GM15510 (cell line): ENCODE results near the gene ELP5.

Experiments used
- POLR2A ChIP-seq: IDR thresholded peaks from 3 replicates; pipeline ENCODE4 v1.6.1; 2011; ENCODE audit warnings: borderline replicate concordance; ENCODE audit not compliant: insufficient read length; ENCODE audit errors: extremely low read depth

ELP5 gene

DNA sequence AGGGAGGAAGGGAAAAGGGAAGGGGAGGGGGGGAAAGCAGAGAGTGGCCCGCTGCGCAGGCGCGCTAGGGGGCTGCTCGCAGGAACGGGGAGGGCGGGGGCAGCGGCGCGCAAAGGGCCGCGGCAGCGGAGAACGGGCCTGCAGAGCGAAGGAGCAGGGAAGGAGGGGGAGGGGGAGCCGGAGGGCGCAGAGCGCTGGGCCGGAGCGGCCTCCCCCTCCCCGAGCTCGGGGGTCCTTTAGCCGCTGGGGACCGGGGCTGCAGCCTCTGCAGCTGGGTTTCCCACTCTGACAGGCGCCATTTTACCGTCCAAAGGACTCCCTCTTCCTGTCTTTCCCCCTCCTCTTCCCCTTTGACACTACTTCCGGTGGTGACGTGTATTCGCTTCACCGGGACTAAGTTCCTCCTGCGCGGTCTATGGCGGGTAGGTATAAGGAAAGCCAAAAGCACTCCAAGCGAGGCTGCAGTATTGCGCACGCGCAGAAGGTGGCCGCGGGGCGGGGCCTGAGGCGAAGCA lies 297 bp upstream of the ELP5 start, which contains the start of gene CTDNEP1:
Gene CTDNEP1 (minus strand): TSS at position 74 of the 515 bp plus-strand sequence. CDS start 438 bp downstream, outside the sequence.
- peak; percentile 54 for TF ChIP-seq POLR2A

GRCh38 chr17:7253082-7253481 lies 1.1 kb downstream of the ELP5 start:
- TF ChIP-seq POLR2A = no peak

GRCh38 chr17:7254511-7254910 lies 2.5 kb downstream of the ELP5 start:
- no peak for TF ChIP-seq POLR2A

DNA sequence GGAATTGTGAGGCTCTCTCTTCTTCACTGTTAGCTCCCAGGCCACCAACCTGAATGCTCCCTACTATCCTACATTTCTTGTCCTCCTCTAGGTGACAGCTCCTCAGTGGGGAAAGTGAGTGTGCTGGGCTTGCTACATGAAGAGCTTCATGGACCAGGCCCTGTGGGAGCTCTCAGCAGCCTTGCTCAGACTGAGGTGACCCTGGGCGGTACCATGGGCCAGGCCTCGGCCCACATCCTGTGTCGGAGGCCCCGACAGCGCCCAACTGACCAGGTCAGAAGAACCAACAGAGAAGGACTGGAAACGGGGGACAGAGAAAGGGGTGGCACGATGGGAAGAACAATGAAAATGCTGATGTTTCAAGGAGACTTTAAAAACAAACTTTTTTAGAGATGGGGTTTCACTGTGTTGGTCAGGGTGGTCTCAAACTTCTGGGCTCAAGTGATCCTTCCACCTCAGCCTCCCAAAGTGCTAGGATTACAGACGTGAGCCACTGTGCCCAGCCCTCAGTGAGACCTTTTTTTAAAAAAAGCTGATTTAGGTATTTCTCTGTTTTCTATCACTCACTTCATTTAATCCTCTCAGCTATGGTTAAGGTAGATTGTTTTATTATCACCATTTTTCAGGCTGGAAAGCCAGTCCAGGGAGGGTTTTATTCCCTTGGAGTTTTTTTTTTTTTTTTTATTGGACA lies 4.9 kb downstream of the ELP5 start:
- TF ChIP-seq POLR2A = no peak

- no peak for TF ChIP-seq POLR2A
Measured at GRCh38 chr17:7258731-7259554, 6.9 kb downstream of the ELP5 start.

GRCh38 chr17:7259555-7259889 lies 7.5 kb downstream of the ELP5 start:
- no peak for TF ChIP-seq POLR2A

GRCh38 chr17:7260151-7260550 lies 8.1 kb downstream of the ELP5 start:
- no peak for TF ChIP-seq POLR2A

DNA sequence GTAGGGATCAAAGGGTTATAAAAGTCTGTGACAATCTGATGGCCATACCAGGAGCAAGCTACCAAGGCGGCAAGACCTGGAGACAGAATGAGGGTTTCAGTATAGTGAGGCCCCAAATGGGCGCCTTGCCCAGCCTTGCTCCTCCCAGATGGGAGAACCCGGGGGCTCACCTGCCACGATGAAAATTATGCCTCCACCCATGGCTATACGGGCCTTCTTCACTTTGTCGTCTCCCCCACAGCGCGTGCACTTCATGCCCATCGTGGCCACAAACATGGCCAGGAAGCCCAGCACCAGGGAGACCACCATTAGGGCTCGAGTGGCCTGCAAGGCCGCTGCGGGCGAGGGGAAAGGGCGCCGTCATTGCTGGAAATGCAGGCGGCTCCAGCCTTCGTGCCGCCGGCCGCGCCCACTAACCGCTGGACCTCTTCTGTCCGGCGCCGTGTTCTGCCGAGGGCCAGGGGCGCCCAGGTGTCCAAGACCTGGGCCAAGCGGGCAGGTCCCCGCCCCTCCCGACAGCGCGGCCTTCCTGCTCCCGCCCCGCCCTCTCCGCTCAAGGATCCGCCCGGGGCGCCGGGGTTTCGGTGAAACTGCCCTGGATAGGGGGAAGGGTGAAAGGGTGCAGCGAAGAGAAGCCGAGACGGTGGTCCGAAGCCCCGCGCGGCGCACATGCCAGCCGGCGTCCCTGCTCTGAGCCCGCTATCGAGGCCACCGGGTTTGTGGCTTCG lies 8.8 kb downstream of the ELP5 start:
- no peak for TF ChIP-seq POLR2A

- no peak for TF ChIP-seq POLR2A
Measured at GRCh38 chr17:7261379-7262191, 9.6 kb downstream of the ELP5 start.

GRCh38 chr17:7262192-7262934 lies 10.3 kb downstream of the ELP5 start, which contains the start of gene CLDN7:
TSS of gene CLDN7 (minus strand) at chr17:7262478. CDS start at chr17:7262043, 435 bp downstream.
- no peak for TF ChIP-seq POLR2A

DNA sequence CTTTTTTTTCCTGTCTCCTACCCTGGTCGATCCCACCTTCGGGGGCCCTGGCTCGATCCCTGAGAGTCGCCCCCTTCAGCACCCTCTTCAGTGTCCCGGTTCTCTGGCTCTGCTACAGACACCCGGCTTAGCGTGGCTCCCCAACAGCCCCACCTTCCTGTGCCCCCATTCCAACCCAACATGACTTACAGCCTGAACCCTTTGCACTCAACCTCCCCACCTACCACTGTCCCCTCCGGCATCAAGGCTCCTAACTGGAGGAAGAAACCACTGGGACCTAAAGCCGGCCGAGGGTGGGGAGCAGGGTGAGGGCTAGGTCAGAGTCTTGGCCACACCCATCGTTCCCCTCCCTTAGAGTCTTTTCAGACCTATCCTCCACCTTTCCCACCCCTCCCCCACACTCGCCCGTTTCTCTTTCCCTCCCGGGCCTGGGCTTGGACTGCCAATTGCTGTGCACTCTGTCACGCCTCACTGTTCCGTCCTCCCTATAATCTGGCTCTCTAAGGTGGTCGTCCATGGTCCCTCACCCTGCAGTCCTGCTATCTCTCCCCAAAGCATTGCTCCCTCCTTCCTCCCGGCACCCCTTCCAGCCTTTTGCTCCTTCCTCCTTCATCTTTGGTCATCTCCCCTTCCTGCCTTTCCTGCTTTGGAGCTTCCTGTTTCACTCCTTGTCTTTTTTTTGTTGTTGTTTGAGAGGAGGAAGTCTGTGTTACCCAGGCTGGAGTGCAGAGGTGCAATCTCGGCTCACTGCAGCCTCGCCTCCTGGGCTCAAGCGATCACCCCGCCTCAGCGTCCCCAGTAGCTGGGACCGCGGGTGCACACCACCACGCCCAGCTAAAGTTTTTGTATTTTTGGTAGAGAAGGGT lies 11.2 kb downstream of the ELP5 start:
- TF ChIP-seq POLR2A = no peak

DNA sequence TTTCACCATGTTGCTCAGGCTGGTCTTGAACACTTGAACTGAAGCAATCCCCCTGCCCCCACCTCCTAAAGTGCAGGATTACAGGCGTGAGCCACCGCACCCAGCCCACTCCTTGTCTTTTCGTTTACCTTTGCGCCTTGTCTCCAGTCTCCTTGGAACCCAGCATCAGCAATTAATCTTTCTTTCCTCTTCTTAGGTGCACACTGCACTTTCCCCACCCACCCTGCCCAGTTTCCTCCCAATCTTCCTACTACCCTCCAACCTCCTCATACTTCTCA lies 11.7 kb downstream of the ELP5 start:
- TF ChIP-seq POLR2A = no peak

DNA sequence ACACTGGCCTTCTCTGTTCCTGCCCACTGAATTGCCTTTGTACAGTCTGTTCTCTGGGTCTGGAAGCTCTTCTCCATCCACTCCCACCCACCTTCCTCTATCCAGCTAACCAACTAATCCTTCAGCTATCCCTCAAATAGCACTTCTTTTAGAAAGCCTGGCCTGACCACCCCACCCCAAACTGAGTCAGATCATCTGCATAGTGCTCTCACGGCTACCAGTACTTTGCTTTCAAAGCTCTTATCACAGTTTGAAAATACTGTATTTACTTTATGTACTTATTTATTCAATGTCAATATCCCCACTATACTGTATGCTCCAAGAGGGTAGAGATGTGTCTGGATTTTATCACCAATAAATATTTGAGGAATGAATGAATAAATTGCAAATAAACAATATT lies 14.8 kb downstream of the ELP5 start:
- no peak for TF ChIP-seq POLR2A

GRCh38 chr17:7279448-7279847 lies 27.4 kb downstream of the ELP5 start:
- no peak for TF ChIP-seq POLR2A
